GM21717 (cell line): ENCODE data around the gene TUBGCP3.
A peak's percentile ranks its signal among the peaks of the same experiment; 100 is the strongest.

ENCODE experiments used
- ATAC-seq: cut with Tn5 transposase; IDR thresholded peaks from one replicate; pipeline ENCODE4 v1.9.1; 2021; ENCODE audit warnings: mild to moderate bottlenecking, moderate library complexity; ENCODE audit not compliant: unreplicated experiment

TUBGCP3 gene

GRCh38 chr13:112616586-112617362 lies 28.8 kb upstream of the TUBGCP3 start:
- ATAC-seq, result peak; percentile 81

GRCh38 chr13:112615391-112615790 lies 27.4 kb upstream of the TUBGCP3 start:
- no peak for ATAC-seq

- no peak for ATAC-seq
Measured at GRCh38 chr13:112614835-112615234, 26.9 kb upstream of the TUBGCP3 start.

GRCh38 chr13:112608212-112608611 lies 20.3 kb upstream of the TUBGCP3 start:
- no peak for ATAC-seq

- peak; percentile 100 for ATAC-seq
Measured at GRCh38 chr13:112606109-112607001, 18.4 kb upstream of the TUBGCP3 start.

GRCh38 chr13:112605531-112605990 lies 17.6 kb upstream of the TUBGCP3 start:
- ATAC-seq, result no peak

GRCh38 chr13:112603641-112604225 lies 15.8 kb upstream of the TUBGCP3 start:
- ATAC-seq, result no peak

- ATAC-seq, result no peak
Measured at GRCh38 chr13:112602189-112602588, 14.2 kb upstream of the TUBGCP3 start.

- ATAC-seq, result no peak
Measured at GRCh38 chr13:112601371-112601770, 13.4 kb upstream of the TUBGCP3 start.

GRCh38 chr13:112596235-112596634 lies 8.3 kb upstream of the TUBGCP3 start:
- ATAC-seq, result no peak

- no peak for ATAC-seq
Measured at GRCh38 chr13:112592647-112593046, 4.7 kb upstream of the TUBGCP3 start.

GRCh38 chr13:112592181-112592580 lies 4.2 kb upstream of the TUBGCP3 start:
- no peak for ATAC-seq

- no peak for ATAC-seq
Measured at GRCh38 chr13:112588490-112589297, 741 bp upstream of the TUBGCP3 start.

GRCh38 chr13:112587212-112587763 lies 665 bp downstream of the TUBGCP3 start:
- ATAC-seq, result peak; percentile 51

- ATAC-seq, result no peak
Measured at GRCh38 chr13:112586334-112586960, 1.5 kb downstream of the TUBGCP3 start.

- peak; percentile 64 for ATAC-seq
Measured at GRCh38 chr13:112583592-112584277, 4.2 kb downstream of the TUBGCP3 start.

- no peak for ATAC-seq
Measured at GRCh38 chr13:112582263-112582662, 5.7 kb downstream of the TUBGCP3 start.

GRCh38 chr13:112580912-112581311 lies 7.0 kb downstream of the TUBGCP3 start:
- no peak for ATAC-seq

GRCh38 chr13:112580211-112580610 lies 7.7 kb downstream of the TUBGCP3 start:
- no peak for ATAC-seq
